ENCODE data around the gene NSUN6.

GRCh38 chr10:18683427-18683826 lies 32.0 kb upstream of the NSUN6 start:
- TF ChIP-seq POLR2A (IDR thresholded peaks at IDR 0.05), result no peak
- TF ChIP-seq EP300 (IDR thresholded peaks at IDR 0.05), result no peak
